OCI-M2 (cell line): ENCODE data around the gene CMTM7.

Experiments
- DNase-seq: peaks from one replicate; lab custom pipeline; 2025; ENCODE audit not compliant: unreplicated experiment; lab: John Stamatoyannopoulos, UW

CMTM7 gene

DNA sequence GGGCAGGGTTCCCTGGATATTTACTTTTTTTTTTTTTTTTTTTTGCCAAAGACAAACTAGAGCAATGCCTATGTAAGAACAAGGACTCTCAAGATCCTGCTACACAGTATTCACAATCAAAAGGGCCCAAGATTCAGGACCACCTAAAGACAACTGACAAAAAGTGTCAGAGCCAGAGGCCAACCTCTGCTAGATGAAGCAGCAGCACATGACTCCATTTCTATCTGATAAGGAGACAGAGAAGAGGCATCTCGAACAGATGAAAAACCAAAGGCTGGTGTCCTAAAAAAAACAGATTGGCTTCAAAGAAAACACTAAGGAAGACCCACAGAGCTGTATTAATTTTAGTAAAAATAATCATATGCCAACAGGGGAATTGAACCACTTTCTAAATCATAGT, 91.0 kb downstream of the CMTM7 start:
- DNase-seq, result no peak

DNA sequence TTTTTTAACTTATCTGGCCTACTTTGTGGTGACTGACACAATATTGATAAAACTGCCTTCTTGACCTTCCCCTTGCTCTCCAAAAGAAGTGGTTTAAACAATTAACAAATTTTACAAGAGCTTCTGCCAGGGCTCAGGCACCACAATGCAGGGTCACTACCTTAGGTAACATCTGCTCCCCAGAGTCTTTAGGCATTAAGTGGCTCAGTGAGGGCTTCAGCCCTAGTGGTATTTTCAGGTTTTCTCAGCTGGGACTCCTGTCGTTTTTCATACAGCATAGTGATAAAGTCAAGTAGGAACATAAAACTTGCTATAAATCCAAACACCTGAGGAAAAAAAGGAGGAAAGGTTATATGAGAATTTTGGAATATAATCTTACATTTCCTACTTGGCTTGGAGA, 92.1 kb downstream of the CMTM7 start:
- no peak for DNase-seq

DNA sequence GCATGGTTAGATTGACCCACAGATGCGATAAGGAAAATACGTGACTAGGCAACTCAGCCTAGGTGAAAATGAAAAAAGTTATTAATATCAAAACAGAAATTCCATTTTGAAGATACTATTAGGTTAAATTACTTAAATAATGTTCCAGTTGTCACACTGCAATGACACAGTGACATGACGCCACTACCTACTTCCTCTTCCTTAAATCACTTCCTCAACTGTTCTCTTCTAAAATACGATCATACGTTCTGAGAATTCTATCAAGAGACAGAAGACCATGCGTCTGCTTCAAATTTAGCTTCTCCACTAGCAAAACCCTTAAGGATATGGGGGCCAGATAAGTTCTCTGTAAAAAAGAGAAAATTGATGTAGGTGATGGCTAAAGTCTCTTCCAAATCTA, 92.8 kb downstream of the CMTM7 start:
- DNase-seq, result no peak

DNA sequence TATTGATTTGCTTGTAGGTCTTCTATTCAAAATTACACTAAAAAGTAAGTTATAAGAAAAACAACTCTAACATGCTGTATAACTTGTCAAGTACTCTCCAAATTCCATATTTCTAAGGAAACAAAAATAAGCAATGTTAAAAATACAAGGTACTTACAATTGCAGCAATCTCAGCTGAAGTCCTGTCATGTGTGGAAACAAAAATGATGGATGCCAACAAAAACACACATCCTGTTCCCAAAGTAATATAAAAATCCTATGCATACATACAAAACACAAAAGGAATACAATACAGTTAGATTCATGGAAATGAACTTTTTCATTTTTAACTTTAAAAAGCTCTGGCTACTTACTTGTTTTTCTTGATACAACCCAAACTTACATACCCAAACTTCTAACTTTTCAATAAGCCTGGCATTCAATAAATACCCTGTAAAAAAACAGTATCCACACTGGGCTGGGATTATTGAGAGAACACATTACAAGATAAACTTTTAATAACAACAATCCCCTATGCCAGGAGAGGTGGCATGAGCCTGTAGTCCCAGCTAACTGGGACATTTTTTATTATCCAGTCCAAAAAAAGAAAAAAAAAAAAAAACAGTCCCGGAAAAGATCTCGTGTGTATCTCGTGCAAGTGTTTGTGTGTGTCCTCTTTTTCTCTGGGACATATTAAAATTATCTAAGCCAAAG, 96.3 kb downstream of the CMTM7 start:
- no peak for DNase-seq

DNA sequence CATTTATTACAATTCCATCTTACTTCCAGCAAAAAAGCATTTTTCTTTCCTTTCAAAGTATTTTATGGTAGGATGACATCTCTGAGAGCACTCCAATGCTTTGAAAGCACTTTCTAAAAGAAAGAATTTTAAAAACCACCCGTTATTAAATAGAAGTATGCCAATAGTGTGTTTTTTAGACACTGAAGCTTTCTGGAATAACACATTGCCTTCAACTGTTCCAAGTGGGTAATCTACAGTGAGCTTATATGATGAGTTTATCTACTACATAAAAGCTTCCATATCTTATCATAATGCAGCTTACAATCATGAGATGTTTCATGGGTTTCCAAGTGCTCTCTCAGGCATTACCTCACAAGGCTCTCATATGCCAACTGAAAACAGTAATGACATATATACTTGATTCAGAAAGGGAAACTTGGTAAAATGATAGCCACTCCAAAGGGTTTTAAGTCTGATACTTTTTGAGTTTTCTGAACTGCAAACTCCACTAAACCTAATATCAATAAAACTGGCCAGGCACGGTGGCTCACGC, 96.9 kb downstream of the CMTM7 start:
- DNase-seq, result no peak

DNA sequence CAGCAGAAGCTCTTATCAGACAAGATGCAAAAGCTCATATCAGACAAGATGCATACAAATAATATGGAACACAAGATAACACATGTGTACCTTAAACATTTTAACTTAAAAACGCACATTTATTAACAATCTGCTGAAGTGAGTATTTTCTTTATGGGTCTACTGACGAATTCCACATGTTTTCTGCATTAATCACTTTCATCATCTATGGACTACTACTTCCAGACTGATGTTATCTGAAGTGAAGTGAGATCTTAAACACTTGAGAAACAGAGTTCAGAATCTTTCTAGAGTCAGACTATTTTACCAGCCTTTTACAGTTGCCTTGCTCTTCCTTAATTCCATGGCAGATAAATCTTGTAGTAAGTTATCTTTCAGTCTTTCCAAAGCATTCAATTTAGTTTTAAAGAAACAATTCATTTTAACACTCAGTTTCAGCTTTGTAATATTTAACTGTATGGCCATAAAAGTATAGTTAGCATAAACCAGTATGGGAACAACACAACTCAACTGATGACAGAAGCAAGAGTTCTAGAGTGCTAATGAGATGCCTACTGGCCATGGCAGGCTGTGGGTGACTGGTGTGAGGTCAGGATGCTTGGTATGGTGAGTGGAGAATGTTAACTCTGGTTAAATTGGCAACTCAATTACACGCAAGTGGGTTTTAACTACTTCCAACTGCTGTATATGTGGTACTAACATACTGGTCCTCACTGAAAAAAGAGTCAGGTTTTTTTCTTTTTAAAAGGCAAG, 101.2 kb downstream of the CMTM7 start:
- no peak for DNase-seq

DNA sequence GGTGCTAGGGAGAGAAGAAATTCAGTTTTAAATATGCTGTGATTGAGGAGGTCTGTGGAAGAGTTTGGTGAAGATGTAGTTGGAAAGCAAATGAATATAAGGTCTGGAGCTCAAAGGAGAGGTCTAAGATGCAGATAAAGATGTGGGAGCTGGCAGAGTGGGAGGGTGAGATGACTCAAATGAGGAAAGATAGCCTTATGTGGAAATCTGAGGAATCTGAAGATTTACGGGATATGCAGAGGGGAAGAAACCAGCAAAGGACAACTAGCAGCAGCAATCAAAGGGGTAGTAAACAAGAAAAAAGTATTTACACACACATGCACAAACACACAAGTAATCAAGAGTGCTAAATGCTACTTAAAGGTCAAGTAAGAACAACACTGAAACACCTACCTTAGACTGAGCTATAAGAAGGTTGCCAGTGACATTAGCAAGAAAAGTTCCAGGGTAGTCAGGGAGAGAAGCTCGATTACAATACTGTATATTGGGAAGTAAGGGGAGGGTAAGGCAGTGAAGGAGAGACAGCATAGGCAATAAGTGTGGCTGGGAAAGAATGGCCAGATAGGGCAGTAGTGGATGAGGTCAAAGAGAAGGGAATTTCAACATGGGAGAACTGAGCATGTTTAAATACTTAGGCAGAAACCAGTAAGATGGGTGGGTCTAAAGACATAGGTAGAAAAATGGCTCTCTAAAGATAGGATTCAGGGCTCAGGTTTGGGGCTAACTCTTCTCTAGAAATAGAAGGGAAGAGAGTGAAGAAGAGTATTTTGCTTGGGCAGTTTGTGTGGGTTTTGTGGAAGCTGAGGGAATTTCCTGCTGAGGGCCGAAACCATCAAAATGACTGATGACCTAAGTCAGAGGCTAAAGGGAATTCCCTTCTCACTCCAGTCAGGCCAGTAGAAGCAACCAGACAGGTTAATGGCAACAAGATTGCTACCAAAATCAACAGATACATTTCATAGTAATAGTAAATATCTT, 102.1 kb downstream of the CMTM7 start:
- no peak for DNase-seq

DNA sequence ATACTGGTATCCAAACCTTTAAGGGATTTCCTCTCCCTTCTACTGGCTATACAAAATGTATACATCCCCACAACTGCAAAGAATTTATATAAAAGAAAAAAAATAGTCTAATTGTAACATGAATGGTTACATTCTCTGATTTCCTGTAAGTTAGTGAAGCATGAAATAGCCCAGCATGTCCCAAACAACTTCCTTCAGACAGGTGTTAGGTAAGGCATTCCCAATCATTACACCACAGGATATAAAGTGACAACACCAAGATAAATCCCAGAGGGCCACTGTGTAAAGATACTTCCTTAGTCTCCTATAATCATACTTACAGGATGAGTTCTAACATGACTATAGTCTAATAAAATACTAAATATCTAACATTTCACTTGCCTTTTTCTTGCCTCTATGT, 103.4 kb downstream of the CMTM7 start:
- DNase-seq, result no peak

DNA sequence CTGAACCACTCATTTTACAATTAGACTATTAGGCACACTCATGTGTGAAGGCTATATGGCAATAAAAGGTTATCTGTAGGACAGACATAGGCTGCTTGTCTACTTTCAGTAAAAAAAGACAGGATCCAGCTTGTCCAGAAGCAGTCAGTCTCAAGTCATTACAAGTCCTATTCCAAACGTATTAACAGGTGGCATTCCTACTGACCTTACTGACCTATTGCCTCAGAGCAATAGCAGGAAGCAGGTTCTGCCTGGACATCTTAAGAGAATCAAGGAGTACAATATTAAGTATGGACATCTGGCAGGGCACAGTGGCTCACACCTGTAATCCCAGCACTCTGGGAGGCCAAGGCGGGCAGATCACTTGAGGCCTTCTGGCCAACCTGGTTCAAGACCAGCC, 104.0 kb downstream of the CMTM7 start:
- DNase-seq, result no peak

DNA sequence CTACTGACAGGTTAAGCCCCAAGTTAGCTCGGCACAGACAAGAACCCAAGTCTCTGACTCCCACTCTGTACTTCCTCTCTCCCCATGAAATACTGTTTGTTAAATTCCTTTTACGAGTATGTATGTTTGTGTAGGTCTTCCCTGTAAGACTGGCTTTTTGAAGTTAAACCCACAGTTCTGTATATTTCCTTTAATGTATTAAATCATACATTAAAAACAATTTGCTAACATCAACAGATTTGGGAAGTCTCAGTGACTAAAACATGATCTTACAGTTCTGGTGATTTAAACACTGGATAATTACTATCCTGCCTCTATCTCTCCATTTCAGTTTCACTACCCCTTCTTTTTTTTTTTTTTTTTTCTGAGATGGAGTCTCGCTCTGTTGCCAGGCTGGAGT, 106.6 kb downstream of the CMTM7 start:
- no peak for DNase-seq

DNA sequence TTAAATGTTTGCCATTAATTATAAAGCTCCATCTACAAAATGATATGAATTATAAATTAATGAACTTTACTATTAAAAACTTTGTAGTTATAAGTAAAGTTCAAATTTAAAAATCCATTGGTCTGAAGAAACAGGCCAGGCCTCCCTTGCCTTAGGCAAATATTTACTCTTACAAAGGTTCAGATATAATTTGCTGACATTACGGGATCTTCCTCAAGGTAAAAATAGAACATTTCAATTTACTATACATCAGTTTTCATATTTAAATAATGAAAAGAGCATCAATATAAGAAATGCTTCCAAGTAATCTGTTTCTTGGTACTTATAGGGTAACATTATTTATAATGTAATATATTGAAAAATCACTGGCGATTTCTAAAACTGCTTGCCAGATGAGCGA, 107.3 kb downstream of the CMTM7 start:
- DNase-seq, result no peak

DNA sequence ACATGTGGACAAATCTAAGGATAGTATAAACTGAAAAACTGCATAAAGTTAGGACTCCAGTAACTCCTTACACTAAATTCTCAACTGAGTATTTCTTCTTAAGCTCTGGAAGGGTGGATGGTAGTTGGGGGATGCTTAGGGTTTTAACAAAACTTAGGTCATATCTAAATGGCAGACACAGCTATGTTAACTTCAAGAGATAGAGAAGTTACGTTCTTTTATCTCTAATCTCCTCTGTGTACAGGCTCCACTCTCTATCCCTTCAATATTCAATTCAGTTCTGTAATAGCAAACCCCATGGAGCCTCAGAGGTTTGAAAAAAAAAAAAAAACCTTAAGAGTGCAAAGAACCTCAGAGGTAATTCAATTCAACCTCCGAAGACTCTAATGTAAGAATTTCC, 107.9 kb downstream of the CMTM7 start:
- DNase-seq, result no peak

DNA sequence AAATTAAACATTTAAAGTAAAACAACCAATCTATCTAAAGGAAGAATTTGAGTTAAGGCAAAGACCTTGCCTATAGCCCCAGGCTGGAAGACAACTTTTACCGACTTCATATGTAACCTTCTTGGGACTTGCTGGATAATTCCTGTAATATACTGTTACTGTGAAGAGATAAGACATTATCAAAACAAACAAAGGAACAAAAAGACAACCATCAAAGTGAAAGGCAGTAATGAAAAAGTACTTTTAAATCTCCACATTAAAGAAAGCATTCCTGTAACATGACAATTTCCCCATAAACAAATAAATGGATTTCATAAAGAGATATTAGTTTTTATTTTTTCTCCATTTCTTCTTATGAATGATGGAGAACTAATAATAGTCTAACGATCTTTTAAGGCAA, 108.6 kb downstream of the CMTM7 start:
- DNase-seq, result no peak

DNA sequence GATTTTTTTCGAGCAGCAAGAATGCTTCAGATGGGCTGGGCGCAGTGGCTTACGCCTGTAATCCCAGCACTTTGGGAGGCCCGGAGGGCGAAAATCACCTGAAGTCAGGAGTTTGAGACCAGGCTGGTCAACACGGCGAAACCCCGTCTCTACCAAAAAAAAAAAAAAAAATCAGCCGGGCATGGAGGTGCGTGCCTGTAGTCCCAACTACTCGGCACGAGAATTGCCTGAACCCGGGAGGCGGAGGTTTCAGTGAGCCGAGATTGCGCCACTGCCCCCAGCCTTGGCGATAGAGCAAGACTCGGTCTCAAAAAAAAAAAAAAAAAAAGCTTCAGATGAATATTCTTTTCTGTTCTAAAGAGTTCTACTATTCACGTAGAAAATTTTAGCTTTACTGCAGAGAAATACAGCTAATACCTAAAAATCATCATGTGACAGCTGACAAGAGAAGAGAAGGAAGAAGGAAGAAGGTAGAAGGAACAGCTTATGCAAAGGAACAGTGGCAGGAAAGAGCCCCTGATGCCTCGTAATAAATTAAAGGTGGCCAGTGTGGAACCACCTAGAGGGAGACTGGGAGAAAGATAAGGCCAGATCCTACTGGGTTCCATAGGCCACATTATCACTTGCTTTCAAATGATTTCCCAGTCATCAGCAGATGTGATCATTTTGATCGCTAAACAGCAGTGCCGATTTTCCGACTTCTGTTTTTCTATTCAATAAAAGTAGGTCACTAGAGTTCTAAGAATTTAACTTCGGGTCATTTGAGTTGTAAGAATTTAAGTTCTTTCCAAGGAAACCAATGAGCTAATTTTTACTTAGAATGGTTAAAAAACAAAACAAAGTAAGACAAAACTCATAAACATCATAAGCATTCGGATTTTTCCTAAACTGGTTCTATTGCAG, 109.5 kb downstream of the CMTM7 start:
- no peak for DNase-seq

DNA sequence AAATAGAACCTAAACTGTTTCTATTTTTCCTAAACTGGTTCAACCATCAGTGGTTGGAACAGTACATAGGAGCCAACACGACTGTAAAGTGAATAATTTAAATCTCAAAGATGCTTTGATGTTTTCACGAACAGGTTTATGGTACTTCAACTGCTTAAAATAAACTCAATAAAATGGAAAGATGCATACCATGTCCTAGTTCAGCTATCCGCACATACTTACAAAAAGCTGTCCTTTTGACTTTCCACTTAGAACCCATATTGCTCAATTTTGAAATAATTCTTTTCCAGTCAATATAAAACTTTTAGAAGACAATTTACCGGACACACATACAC, 110.1 kb downstream of the CMTM7 start:
- DNase-seq, result no peak

DNA sequence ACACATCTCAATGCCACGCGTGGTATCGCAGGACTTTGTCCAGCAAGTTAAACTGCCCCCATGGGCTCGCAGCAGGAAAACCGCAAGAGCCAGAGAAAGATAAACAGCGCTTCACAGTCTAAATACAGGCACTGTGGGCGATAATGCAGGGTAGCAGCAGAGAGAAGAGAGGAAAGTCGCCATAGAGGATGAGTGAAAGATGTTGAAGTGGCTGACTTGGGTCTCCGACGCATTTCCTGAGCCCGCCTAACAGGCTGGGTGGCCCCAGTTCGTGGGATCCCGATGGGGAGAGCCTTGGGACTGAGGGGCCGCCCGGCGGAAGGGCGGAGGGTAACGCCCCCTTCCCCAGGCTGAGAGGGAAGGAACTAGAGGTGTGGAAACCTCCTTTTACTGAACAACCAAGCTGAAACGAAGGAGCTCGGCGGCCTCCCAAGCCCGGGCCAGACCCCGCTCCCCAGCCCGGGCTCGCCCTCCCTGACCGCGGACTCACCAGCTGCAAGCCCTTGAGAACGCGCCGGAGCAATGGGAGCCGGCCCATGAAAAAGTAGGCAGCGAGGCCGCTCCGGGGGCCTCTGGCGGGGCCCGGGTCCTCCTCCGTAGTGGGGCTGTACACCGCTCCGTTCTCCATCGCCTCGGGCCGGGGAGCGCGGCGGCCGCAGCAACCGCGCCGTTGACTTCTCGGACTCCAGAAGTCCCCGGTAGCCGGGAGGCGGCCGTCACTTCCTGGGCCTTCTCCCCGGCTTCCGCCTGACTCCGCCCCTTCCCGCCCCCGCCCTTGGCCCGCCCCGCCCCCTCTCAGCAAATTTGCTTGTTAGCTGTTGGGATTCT, 110.7 kb downstream of the CMTM7 start, which contains the start of gene CMTM6:
Gene CMTM6 (minus strand): TSS at position 735 of the 828 bp plus-strand sequence. CDS start 107 bp downstream, at position 628.
- no peak for DNase-seq

DNA sequence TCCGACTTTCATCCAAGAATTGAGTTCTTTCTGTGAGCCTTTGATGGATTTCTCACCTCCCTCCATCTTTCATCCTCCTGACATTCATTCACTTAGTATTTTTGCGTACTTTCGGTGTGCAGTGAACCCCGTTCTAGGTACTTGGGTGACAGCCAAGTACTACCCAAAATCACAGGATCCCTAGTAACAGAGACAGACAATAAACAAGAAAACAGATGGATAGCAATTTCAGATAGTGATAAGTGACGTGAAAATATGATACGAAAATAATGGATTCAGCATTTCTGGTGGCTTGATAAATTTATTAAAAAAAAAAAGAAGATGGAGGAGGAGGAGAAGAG, 111.3 kb downstream of the CMTM7 start:
- no peak for DNase-seq
